Erythroblast (primary cell): ENCODE results near the gene MROH2A.

Source experiments
- GATA1 ChIP-seq: IDR thresholded peaks from 2 replicates; pipeline ENCODE4 v1.6.1; 2011; ENCODE audit warnings: low read depth, mild to moderate bottlenecking, control low read depth, low read length, moderate library complexity
- POLR2A ChIP-seq: IDR thresholded peaks from 2 replicates; pipeline ENCODE4 v1.6.1; 2011; ENCODE audit warnings: mild to moderate bottlenecking, low read length

DNA sequence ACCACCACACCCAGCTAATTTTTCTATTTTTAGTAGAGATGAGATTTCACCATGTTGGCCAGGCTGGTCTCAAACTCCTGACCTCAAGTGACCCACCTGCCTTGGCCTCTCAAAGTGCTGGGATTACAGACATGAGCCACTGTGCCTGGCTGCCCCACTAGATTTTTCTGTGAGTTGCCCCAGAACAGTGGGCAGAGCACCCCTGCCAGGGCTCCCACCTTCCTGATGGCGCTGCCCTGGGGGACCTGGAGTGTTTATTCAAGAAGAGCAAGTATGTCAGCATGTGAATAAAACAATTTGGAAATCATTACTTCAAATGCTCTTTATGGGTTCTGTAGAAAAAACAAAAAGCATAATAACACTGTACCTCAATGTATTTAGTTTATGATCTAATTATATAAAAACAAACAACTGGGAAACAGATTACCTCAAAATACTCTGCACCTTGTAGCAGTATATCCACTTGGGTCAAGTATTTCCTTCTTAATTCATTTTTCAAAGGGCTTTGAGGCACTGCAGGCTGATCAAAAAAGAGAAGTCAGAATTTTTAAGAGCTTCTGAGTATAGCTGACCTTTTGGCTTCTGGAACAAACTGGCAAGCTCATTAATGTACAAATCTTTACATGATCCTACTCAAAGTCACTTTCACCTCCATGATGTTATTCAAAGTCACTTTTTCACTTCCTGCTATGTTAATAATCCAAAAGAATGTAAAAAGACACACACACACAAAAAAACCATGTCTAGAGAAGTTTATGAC lies 67.4 kb downstream of the MROH2A start:
- TF ChIP-seq POLR2A: no peak
- no peak for TF ChIP-seq GATA1
